Ishikawa (cell line): ENCODE measurements around the gene NAV3.

Experiments
- TAF1 ChIP-seq: IDR thresholded peaks from 2 replicates; pipeline ENCODE4 v1.6.1; 2012; ENCODE audit warnings: low read depth, mild to moderate bottlenecking
- TF ChIP-seq, protein P1 (sequence below): IDR thresholded peaks from 2 replicates; pipeline ENCODE4 v1.6.1; 2012; ENCODE audit warnings: low read depth, mild to moderate bottlenecking

DNA sequence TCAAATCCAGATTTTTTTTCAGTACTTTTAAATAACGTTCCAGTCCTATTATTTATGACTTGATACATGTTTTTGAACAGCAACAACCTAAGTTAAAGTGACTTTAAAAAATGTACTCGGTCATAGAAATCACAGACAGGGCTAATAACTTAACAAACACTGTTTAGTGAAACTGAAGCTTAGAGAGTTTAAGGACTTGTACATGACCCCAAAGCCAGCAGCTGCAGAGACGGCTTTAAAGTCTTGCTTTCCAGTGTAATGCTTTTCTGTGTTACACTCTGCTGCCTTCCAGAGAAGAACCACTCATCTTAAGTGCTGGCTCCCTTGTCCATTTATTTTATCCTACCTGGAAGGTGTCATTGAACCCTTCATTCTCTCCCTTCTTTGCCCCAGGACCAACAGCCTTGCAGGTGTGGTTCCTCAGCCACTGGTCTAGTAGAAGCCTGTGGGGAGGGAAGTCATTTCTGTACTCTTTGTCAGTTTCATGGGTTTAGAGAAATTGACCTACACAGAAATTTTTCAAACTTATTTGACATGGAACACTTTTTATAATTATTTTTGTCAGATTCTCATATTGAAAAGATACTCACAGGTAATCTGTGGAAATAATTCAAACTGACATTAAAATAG is 60.9 kb downstream of the NAV3 start:
- TF ChIP-seq, protein P1, sequence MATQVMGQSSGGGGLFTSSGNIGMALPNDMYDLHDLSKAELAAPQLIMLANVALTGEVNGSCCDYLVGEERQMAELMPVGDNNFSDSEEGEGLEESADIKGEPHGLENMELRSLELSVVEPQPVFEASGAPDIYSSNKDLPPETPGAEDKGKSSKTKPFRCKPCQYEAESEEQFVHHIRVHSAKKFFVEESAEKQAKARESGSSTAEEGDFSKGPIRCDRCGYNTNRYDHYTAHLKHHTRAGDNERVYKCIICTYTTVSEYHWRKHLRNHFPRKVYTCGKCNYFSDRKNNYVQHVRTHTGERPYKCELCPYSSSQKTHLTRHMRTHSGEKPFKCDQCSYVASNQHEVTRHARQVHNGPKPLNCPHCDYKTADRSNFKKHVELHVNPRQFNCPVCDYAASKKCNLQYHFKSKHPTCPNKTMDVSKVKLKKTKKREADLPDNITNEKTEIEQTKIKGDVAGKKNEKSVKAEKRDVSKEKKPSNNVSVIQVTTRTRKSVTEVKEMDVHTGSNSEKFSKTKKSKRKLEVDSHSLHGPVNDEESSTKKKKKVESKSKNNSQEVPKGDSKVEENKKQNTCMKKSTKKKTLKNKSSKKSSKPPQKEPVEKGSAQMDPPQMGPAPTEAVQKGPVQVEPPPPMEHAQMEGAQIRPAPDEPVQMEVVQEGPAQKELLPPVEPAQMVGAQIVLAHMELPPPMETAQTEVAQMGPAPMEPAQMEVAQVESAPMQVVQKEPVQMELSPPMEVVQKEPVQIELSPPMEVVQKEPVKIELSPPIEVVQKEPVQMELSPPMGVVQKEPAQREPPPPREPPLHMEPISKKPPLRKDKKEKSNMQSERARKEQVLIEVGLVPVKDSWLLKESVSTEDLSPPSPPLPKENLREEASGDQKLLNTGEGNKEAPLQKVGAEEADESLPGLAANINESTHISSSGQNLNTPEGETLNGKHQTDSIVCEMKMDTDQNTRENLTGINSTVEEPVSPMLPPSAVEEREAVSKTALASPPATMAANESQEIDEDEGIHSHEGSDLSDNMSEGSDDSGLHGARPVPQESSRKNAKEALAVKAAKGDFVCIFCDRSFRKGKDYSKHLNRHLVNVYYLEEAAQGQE: no peak
- TF ChIP-seq TAF1: no peak
